ENCODE results near the gene SFXN3. TPM values are rescaled to one million over a fixed set of nuclear protein-coding genes. Genes with fewer than 3 reads are reported as not detected.

Gene SFXN3
- total RNA-seq, 3 donors from 2014 or later (not counting 1 experiment from before 2014, with no cell fraction given), result 59.7 to 74.5 (median 68.9) TPM

DNA sequence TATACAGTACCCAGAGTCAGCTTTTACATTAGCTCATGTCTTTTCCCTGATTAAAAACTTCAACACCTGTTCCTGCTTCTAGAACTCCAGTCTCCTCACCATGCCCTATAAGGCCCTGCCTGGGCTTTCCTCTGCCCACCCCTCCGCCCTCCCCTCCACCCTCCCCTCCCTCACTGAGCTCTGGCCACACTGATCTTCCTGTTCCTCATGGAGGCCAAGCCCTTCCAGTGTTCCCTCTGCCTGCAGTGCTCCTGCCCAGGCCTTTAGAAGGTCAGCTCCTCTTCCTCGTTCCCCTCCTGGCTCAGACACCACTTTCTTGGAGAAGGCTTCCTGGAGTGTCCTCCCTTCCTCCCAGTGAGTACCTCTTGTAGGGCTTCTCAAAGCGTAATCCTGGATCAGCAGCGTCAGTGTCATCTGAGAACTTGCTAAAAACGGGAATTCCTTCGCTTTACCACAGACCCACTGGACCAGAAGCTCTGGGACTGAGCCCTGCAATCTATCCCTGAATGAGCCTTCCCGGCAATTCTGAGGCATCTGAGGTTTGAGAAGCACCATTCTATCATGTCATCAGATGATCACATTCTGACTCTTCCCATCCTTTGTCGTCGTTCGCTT, 3.8 kb upstream of the SFXN3 start:
- H3K27me3 Mint-ChIP-seq (ENCODE audit: low read depth in 2 of 2), result peaks cover 0 to 7% of the 10 kb centered on the region in 2 donors
- H3K9me3 Mint-ChIP-seq, result no peaks in the 10 kb centered on the region
- Histone ChIP-seq H3K36me3 (ENCODE audit: control insufficient read depth, insufficient read depth, low read length) (no peaks in the 10 kb centered on the region), H3K4me3 (ENCODE audit: low read length) (no peak overlapping the region), H3K4me1 (ENCODE audit: control insufficient read depth, insufficient read depth, low read length) (peaks cover 16% of the 10 kb centered on the region), H3K9me3 (ENCODE audit: control insufficient read depth, insufficient read depth, low read length) (no peaks in the 10 kb centered on the region), H3K27ac (ENCODE audit: low read length) (no peak overlapping the region), H3K27me3 (ENCODE audit: control insufficient read depth, insufficient read depth, low read length) (no peaks in the 10 kb centered on the region)
- no peaks in the 10 kb centered on the region for H3K36me3 Mint-ChIP-seq
- no peak overlapping the region for H3K27ac Mint-ChIP-seq
- no peak for ATAC-seq
- 87% methylated on average over 9 of the region's 10 CpGs for WGBS (ENCODE audit: insufficient coverage)
- DNase-seq, result no peak
- H3K4me3 Mint-ChIP-seq, result no peak overlapping the region
- TF ChIP-seq, protein P1, sequence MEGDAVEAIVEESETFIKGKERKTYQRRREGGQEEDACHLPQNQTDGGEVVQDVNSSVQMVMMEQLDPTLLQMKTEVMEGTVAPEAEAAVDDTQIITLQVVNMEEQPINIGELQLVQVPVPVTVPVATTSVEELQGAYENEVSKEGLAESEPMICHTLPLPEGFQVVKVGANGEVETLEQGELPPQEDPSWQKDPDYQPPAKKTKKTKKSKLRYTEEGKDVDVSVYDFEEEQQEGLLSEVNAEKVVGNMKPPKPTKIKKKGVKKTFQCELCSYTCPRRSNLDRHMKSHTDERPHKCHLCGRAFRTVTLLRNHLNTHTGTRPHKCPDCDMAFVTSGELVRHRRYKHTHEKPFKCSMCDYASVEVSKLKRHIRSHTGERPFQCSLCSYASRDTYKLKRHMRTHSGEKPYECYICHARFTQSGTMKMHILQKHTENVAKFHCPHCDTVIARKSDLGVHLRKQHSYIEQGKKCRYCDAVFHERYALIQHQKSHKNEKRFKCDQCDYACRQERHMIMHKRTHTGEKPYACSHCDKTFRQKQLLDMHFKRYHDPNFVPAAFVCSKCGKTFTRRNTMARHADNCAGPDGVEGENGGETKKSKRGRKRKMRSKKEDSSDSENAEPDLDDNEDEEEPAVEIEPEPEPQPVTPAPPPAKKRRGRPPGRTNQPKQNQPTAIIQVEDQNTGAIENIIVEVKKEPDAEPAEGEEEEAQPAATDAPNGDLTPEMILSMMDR (IDR thresholded peaks at IDR 0.05), result no peak
- peaks cover 12 to 14% of the 10 kb centered on the region in 2 donors for H3K4me1 Mint-ChIP-seq
- intact Hi-C loops (cut with micrococcal nuclease), result no loop called here

DNA sequence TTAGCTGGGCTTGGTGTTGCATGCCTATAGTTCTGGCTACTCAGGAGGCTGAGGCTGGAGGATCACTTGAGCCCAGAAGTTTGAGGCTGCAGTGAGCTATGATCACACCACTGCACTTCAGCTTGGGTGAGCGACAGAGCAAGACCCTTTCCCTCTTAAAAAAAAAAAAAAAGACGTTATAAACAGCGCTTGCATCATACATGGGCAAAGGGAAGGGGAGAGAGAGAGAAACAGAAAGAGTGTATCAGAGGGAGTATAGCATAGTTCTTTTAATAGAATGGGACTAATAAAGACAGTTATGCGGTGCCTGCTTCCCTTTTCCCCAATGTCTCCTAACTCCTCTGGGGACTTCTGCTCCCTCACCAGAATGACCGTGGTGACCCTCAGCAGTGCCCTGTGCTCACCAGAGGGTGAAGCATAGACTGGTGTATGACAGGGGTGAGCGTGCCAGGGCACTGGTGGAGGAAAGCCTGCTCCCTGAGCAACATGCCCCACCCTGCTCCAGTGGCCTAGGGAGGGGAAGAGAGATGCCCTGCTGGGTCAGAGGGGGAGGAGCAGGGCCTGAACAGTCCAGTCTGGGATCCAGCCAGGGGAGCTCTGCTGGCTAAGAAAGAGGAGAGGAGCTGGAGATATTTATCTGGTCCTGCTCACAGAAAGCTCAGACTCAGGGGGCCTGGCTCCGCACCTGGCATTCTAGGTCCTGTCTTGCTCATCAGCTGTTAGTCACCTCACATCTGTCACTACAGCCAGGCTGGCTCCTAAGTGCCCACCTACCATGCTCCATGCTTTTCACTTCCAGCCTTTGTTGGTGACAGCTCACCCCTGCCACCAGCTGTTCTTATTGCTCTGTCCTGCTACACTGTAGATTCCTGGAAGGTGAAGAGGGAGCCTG, 2.3 kb upstream of the SFXN3 start:
- WGBS (ENCODE audit: insufficient coverage), result 86% methylated on average over 4 of the region's 7 CpGs
- Histone ChIP-seq H3K4me3 (ENCODE audit: low read length) (no peak overlapping the region), H3K27ac (ENCODE audit: low read length) (no peak overlapping the region), H3K27me3 (ENCODE audit: control insufficient read depth, insufficient read depth, low read length) (no peaks in the 10 kb centered on the region), H3K9me3 (ENCODE audit: control insufficient read depth, insufficient read depth, low read length) (no peaks in the 10 kb centered on the region), H3K36me3 (ENCODE audit: control insufficient read depth, insufficient read depth, low read length) (no peaks in the 10 kb centered on the region), H3K4me1 (ENCODE audit: control insufficient read depth, insufficient read depth, low read length) (peaks cover 28% of the 10 kb centered on the region)
- Mint-ChIP-seq H3K4me1 (peaks cover 26 to 27% of the 10 kb centered on the region in 2 donors), H3K36me3 (no peaks in the 10 kb centered on the region), H3K27ac (no peak overlapping the region), H3K4me3 (no peak overlapping the region), H3K27me3 (ENCODE audit: low read depth in 2 of 2) (peaks cover 0 to 7% of the 10 kb centered on the region in 2 donors), H3K9me3 (no peaks in the 10 kb centered on the region)
- ATAC-seq (no peak), DNase-seq (no peak)
- TF ChIP-seq, protein P1 (IDR thresholded peaks at IDR 0.05), result no peak
- intact Hi-C loops (cut with micrococcal nuclease), result no loop called here

DNA sequence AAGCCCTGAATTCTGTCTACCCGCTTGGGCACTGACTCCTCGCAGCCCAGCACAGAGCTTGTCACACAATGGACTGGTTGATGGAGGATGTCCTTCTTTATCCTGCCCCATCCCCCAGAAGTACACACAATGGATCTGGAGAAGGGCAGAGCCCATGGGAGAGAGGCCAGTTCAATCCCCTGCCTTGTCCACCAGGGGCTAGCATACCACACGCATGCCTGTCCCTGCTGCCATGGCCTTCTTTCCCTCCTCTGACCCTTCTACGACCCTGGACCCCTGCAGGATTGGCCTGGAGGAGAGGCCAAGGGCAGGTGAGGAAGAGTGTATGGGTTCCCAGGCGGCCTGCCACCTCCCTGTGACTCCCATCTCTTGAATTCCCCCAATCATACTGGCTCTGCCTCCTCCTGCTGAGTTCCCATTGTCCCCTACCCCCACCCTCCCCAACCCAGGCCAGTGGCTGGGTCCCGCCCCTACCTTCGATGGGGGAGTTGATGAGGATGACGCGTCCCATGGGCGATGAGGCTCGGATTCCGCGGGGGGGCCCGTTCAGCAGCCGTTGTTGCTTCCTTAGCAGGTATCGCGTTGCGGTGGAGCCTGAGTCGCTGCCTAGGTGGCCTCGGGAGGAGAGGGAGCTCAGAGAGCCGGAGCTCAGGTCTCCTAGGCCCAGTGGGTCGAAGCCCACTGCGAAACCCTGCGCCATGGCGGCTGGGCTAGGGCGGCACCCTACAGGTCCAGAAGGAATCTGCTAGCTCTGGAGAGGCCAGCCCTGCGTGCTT, 1.3 kb upstream of the SFXN3 start:
- Mint-ChIP-seq H3K27me3 (ENCODE audit: low read depth in 2 of 2) (peaks cover 0 to 7% of the 10 kb centered on the region in 2 donors), H3K27ac (no peak overlapping the region), H3K36me3 (no peaks in the 10 kb centered on the region), H3K9me3 (no peaks in the 10 kb centered on the region), H3K4me1 (peaks cover 27 to 28% of the 10 kb centered on the region in 2 donors), H3K4me3 (no peak overlapping the region)
- H3K36me3 ChIP-seq (ENCODE audit: control insufficient read depth, insufficient read depth, low read length), result peaks cover under 1% of the 10 kb centered on the region
- WGBS (ENCODE audit: insufficient coverage), result 75% methylated on average over 27 of the region's 27 CpGs
- no peak for DNase-seq
- TF ChIP-seq, protein P1 (IDR thresholded peaks at IDR 0.05), result no peak
- H3K27me3 ChIP-seq (ENCODE audit: control insufficient read depth, insufficient read depth, low read length), result no peaks in the 10 kb centered on the region
- no peak overlapping the region for H3K4me3 ChIP-seq (ENCODE audit: low read length)
- no peaks in the 10 kb centered on the region for H3K9me3 ChIP-seq (ENCODE audit: control insufficient read depth, insufficient read depth, low read length)
- H3K4me1 ChIP-seq (ENCODE audit: control insufficient read depth, insufficient read depth, low read length), result peaks cover 28% of the 10 kb centered on the region
- ATAC-seq, result no peak
- no peak overlapping the region for H3K27ac ChIP-seq (ENCODE audit: low read length)
- intact Hi-C loops (cut with micrococcal nuclease), result loop anchor here (5.0 kb wide), 3 partner anchors 32 to 323 kb away; partner anchors contain the start of genes BTRC and LZTS2
